Neural progenitor cell (in vitro differentiated cells): ENCODE measurements around the gene ZNF423. TPM values are rescaled to one million over a fixed set of nuclear protein-coding genes. Genes with fewer than 3 reads are reported as not detected.

Experiments used
- DNase-seq: peaks from one replicate; pipeline ENCODE4 v3.0.0-alpha.2; 2016; ENCODE audit warnings: low spot score
- H2AFZ ChIP-seq: fragments of 200-600 bp; sonication (generic); replicated peaks from 2 replicates; pipeline ENCODE4 v1.6.1; 2016; ENCODE audit warnings: antibody characterized with exemption
- H3F3A ChIP-seq: fragments of 200-600 bp; sonication (generic); 2 replicates; pipeline ENCODE4 v1.6.1; 2016; ENCODE audit warnings: antibody characterized with exemption, low read depth
- H3K27ac ChIP-seq: fragments of 200-600 bp; sonication (generic); 2 replicates; pipeline ENCODE4 v1.5.1; 2016; ENCODE audit warnings: mild to moderate bottlenecking
- H3K27me3 ChIP-seq: fragments of 200-600 bp; sonication (generic); 2 replicates; pipeline ENCODE4 v1.6.1; 2016; ENCODE audit warnings: mild to moderate bottlenecking, moderate library complexity
- H3K36me3 ChIP-seq: fragments of 200-600 bp; sonication (generic); 2 replicates; pipeline ENCODE4 v1.5.1; 2016
- H3K4me1 ChIP-seq: fragments of 200-600 bp; sonication (generic); 2 replicates; pipeline ENCODE4 v1.6.1; 2016; ENCODE audit warnings: mixed run types
- H3K4me2 ChIP-seq: fragments of 200-600 bp; sonication (generic); 2 replicates; pipeline ENCODE4 v1.6.1; 2016
- H3K4me3 ChIP-seq: fragments of 200-600 bp; sonication (generic); 2 replicates; pipeline ENCODE4 v1.5.1; 2016
- H3K79me2 ChIP-seq: fragments of 200-600 bp; sonication (generic); 2 replicates; pipeline ENCODE4 v1.6.1; 2016; ENCODE audit warnings: low read depth
- H3K9ac ChIP-seq: fragments of 200-600 bp; sonication (generic); 2 replicates; pipeline ENCODE4 v1.6.1; 2016
- H3K9me3 ChIP-seq: fragments of 200-600 bp; sonication (generic); 2 replicates; pipeline ENCODE4 v1.5.1; 2016; ENCODE audit warnings: low read depth
- H4K20me1 ChIP-seq: fragments of 200-600 bp; sonication (generic); 2 replicates; pipeline ENCODE4 v1.6.1; 2016; ENCODE audit warnings: low read depth
- H3K27ac Mint-ChIP-seq: 3 replicates; pipeline ENCODE4 v1.8.0; 2021; ENCODE audit warnings: mixed read lengths
- H3K27me3 Mint-ChIP-seq: 2 replicates; pipeline ENCODE4 v1.8.0; 2022; ENCODE audit warnings: low read depth, mild to moderate bottlenecking, inconsistent platforms, moderate library complexity, mixed read lengths; ENCODE audit not compliant: insufficient read depth
- H3K36me3 Mint-ChIP-seq: 3 replicates; pipeline ENCODE4 v1.8.0; 2021; ENCODE audit warnings: mixed read lengths
- H3K4me1 Mint-ChIP-seq: 3 replicates; pipeline ENCODE4 v1.8.0; 2021; ENCODE audit warnings: mixed read lengths
- H3K4me3 Mint-ChIP-seq: 3 replicates; pipeline ENCODE4 v1.8.0; 2021; ENCODE audit warnings: mild to moderate bottlenecking, moderate library complexity, mixed read lengths
- H3K9me3 Mint-ChIP-seq: 3 replicates; pipeline ENCODE4 v1.8.0; 2020; ENCODE audit warnings: mixed read lengths
- CTCF ChIP-seq: fragments of 200-600 bp; sonication (generic); IDR thresholded peaks from 2 replicates; pipeline ENCODE4 v1.5.1; 2017; ENCODE audit warnings: antibody characterized with exemption, mild to moderate bottlenecking
- EZH2 ChIP-seq: fragments of 200-600 bp; sonication (generic); IDR thresholded peaks from 2 replicates; pipeline ENCODE4 v1.6.1; 2017; ENCODE audit warnings: antibody characterized with exemption, mild to moderate bottlenecking, moderate library complexity
- EZH2phosphoT487 ChIP-seq: fragments of 200-600 bp; sonication (generic); IDR thresholded peaks from 2 replicates; pipeline ENCODE4 v1.6.1; 2017; ENCODE audit warnings: antibody characterized with exemption
- total RNA-seq: library from RNA; depleted of rRNA; stranded (reverse); fragments of >200 nt; gene quantifications from 2 replicates; pipeline ENCODE4 v1.2.3, GENCODE V29; 2015; ENCODE audit warnings: low replicate concordance

The ZNF423 gene
- total RNA-seq, 1 donor from 2014 or later = 21.9 TPM

GRCh38 chr16:49664221-49665215 is 191.4 kb downstream of the ZNF423 start:
- Mint-ChIP-seq H3K9me3 (no peaks in the 10 kb centered on the region), H3K4me3 (no peak overlapping the region), H3K4me1 (peaks cover 66% of the 10 kb centered on the region), H3K27ac (no peak overlapping the region), H3K27me3 (peaks cover 6% of the 10 kb centered on the region), H3K36me3 (peaks cover 7% of the 10 kb centered on the region)
- H3K4me1 ChIP-seq = peaks cover 38% of the 10 kb centered on the region
- no peaks in the 10 kb centered on the region for H3K27me3 ChIP-seq
- H3K9ac ChIP-seq = no peak overlapping the region
- no peak for DNase-seq
- no peaks in the 10 kb centered on the region for H3K9me3 ChIP-seq
- peak overlapping the region; percentile 43 for H3K4me2 ChIP-seq
- H3K36me3 ChIP-seq = no peaks in the 10 kb centered on the region
- TF ChIP-seq EZH2phosphoT487 (no peak), EZH2 (no peak)
- H4K20me1 ChIP-seq = peaks cover 49% of the 10 kb centered on the region
- H3K79me2 ChIP-seq = peaks cover 33% of the 10 kb centered on the region
- H3F3A ChIP-seq = peaks cover 10% of the 10 kb centered on the region
- no peak overlapping the region for H3K27ac ChIP-seq
- no peak overlapping the region for H3K4me3 ChIP-seq
- H2AFZ ChIP-seq = no peak overlapping the region

DNA sequence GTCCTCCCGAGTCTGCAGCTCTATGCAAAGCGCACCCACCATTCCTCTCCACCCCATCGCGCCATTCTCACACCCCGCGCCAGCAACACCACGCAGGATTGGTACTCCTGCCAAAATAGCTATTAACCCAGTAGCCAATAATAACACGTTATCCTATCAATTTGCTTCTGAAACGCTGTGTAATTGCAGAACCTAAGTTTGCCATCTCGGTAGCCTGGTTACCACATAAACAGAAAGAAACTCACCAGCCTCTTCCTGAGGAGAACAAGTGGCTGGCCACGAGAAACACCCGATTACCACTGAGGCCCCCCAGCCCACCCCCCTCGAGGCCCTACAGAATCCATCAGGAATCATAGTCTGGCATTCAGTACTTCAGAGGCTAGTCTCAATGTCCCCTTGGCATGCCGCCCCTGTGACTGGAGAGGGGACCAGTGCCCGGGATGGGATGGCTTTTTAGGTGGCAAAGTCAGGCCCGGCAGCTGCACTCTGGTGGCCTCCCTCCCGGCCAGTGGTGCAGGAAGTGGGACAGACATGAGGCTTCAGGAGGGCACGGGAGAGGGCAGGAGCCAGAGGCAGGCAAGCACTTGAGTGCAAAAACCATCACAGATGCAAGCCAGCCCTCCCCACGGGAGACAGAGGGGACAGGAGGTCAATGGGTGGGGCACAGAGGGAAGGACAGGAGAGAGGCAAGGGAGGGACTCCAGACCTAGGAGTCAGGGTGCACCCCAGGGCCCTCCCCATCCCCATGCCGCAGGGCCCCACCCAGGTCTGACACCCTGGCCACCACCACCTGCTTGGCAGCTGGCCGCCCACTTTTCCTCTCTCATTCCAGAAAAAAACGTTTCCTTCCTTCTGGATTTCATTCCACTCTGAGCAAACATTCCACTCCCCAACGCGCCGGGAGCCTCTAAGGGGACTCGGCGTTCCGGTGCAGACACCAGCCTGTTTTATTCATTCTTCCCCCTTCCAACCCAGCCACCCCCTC is 192.5 kb downstream of the ZNF423 start:
- DNase-seq = no peak
- no peaks in the 10 kb centered on the region for H3K27me3 ChIP-seq
- H3K27me3 Mint-ChIP-seq = peaks cover 4% of the 10 kb centered on the region
- H3K4me1 Mint-ChIP-seq = peaks cover 69% of the 10 kb centered on the region
- no peak for TF ChIP-seq EZH2
- no peak overlapping the region for H2AFZ ChIP-seq
- peaks cover 35% of the 10 kb centered on the region for H3K79me2 ChIP-seq
- H3K4me3 Mint-ChIP-seq = no peak overlapping the region
- no peaks in the 10 kb centered on the region for H3K9me3 ChIP-seq
- no peaks in the 10 kb centered on the region for H3K9me3 Mint-ChIP-seq
- H3K36me3 ChIP-seq = no peaks in the 10 kb centered on the region
- H3K9ac ChIP-seq = no peak overlapping the region
- H3K4me1 ChIP-seq = peaks cover 38% of the 10 kb centered on the region
- peaks cover 50% of the 10 kb centered on the region for H4K20me1 ChIP-seq
- peak overlapping the region; percentile 42 for H3K27ac Mint-ChIP-seq
- H3K4me2 ChIP-seq = no peak overlapping the region
- peaks cover 11% of the 10 kb centered on the region for H3K36me3 Mint-ChIP-seq
- no peak overlapping the region for H3K4me3 ChIP-seq
- no peak overlapping the region for H3K27ac ChIP-seq
- H3F3A ChIP-seq = peaks cover 10% of the 10 kb centered on the region

GRCh38 chr16:49662569-49662968 is 193.3 kb downstream of the ZNF423 start:
- H4K20me1 ChIP-seq = peaks cover 57% of the 10 kb centered on the region
- Mint-ChIP-seq H3K27ac (no peak overlapping the region), H3K27me3 (peaks cover 6% of the 10 kb centered on the region), H3K9me3 (no peaks in the 10 kb centered on the region), H3K4me3 (no peak overlapping the region), H3K36me3 (peaks cover 12% of the 10 kb centered on the region), H3K4me1 (peaks cover 76% of the 10 kb centered on the region)
- no peak overlapping the region for H2AFZ ChIP-seq
- peaks cover 10% of the 10 kb centered on the region for H3F3A ChIP-seq
- no peaks in the 10 kb centered on the region for H3K27me3 ChIP-seq
- H3K4me3 ChIP-seq = no peak overlapping the region
- no peak overlapping the region for H3K9ac ChIP-seq
- H3K4me1 ChIP-seq = peaks cover 38% of the 10 kb centered on the region
- H3K4me2 ChIP-seq = no peak overlapping the region
- no peak for DNase-seq
- H3K9me3 ChIP-seq = no peaks in the 10 kb centered on the region
- no peak overlapping the region for H3K27ac ChIP-seq
- no peak for TF ChIP-seq EZH2phosphoT487
- no peak for TF ChIP-seq EZH2
- H3K79me2 ChIP-seq = peaks cover 35% of the 10 kb centered on the region
- no peaks in the 10 kb centered on the region for H3K36me3 ChIP-seq

DNA sequence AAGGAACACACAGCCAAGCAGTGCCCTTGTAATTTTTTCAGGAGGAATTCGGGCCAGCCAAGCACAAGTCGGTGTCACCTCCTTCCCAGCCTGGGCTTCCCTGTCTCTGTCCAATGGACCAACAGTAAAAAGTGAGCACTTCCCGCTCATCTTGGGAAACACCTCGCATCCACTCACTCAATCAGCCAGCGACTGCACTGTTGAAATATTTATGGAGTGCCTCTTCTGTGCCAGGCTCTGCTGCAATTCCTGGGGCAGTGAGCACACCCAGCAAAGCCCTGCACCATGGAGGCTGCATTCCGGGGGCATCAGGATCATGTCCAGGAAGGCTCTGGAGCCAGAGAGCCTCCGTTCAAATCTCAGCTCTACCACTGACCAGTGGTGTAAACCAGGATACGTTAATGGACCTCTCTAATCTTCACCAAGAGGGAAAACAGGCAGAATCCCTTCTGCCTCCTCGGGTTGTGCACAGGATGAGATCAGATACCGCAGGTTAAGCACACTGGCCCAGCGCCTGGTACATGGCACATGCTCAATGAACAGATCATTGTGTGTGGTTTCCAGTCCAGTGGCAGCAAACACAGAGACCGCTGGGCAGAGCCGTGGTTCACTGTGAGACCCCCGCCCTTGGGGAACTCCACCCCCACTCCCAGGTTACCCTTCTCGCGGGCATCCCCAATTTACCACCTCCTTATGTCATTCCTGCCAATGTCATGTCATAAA is 194.3 kb downstream of the ZNF423 start:
- Histone ChIP-seq H3K4me1 (peaks cover 31% of the 10 kb centered on the region), H4K20me1 (peaks cover 49% of the 10 kb centered on the region), H3K9me3 (no peaks in the 10 kb centered on the region), H3K27ac (no peak overlapping the region), H3K9ac (no peak overlapping the region), H2AFZ (no peak overlapping the region), H3K36me3 (no peaks in the 10 kb centered on the region), H3K79me2 (peaks cover 33% of the 10 kb centered on the region), H3F3A (peaks cover 4% of the 10 kb centered on the region), H3K4me2 (no peak overlapping the region), H3K27me3 (no peaks in the 10 kb centered on the region), H3K4me3 (no peak overlapping the region)
- H3K27me3 Mint-ChIP-seq = peaks cover 6% of the 10 kb centered on the region
- peaks cover 70% of the 10 kb centered on the region for H3K4me1 Mint-ChIP-seq
- peak overlapping the region; percentile 90 for H3K27ac Mint-ChIP-seq
- H3K4me3 Mint-ChIP-seq = no peak overlapping the region
- TF ChIP-seq EZH2 (no peak), EZH2phosphoT487 (no peak), CTCF (no peak)
- DNase-seq = no peak
- H3K36me3 Mint-ChIP-seq = peaks cover 12% of the 10 kb centered on the region
- H3K9me3 Mint-ChIP-seq = no peaks in the 10 kb centered on the region
